CD14-positive monocyte (primary cell): ENCODE data around the gene IWS1. TPM values are rescaled to one million over a fixed set of nuclear protein-coding genes. Genes with fewer than 3 reads are reported as not detected.

Source experiments
- DNase-seq, 3 donors: peaks; one replicate each; pipeline ENCODE4 v3.0.0-alpha.2; 2011 to 2022
- H2AFZ ChIP-seq: 2 replicates; pipeline ENCODE4 v1.6.0; 2012; ENCODE audit warnings: mild to moderate bottlenecking, low read depth, low read length, inconsistent platforms; ENCODE audit not compliant: insufficient read depth, poor library complexity, severe bottlenecking
- H3K27ac ChIP-seq, 2 donors: 1 replicate in 1 of 2; 2 replicates in 1 of 2; pipeline ENCODE4 v1.5.1; 2012 to 2013; ENCODE audit warnings: low read length in 2 of 2, control low read depth in 1 of 2, inconsistent platforms in 1 of 2, low read depth in 1 of 2, mild to moderate bottlenecking in 1 of 2
- H3K27me3 ChIP-seq, 2 donors: one replicate each; pipeline versions ENCODE4 v1.6.0 to v1.6.1; 2011 to 2013; ENCODE audit warnings: low read length in 2 of 2; ENCODE audit not compliant: control insufficient read depth in 2 of 2, insufficient read depth in 2 of 2
- H3K36me3 ChIP-seq, 2 donors: replicated peaks in 1 of 2; 1 replicate in 1 of 2; 2 replicates in 1 of 2; pipeline versions ENCODE4 v1.5.1 to v1.6.1; 2012 to 2013; ENCODE audit warnings: low read length in 2 of 2, control low read depth in 1 of 2, inconsistent platforms in 1 of 2, mild to moderate bottlenecking in 1 of 2; ENCODE audit not compliant: insufficient read depth in 2 of 2, control insufficient read depth in 1 of 2
- H3K4me1 ChIP-seq, 2 donors: 1 replicate in 1 of 2; 2 replicates in 1 of 2; pipeline versions ENCODE4 v1.5.1 to v1.6.1; 2012 to 2013; ENCODE audit warnings: low read length in 2 of 2, control low read depth in 1 of 2, inconsistent platforms in 1 of 2, mild to moderate bottlenecking in 1 of 2, moderate library complexity in 1 of 2; ENCODE audit not compliant: insufficient read depth in 2 of 2, control insufficient read depth in 1 of 2
- H3K4me2 ChIP-seq: replicated peaks from 2 replicates; pipeline ENCODE3; 2012; ENCODE audit warnings: low read length, moderate library complexity, mild to moderate bottlenecking; ENCODE audit not compliant: poor library complexity, severe bottlenecking; ENCODE audit errors: extremely low read depth
- H3K4me3 ChIP-seq, 3 experiments: fragments of 200-600 bp in 1 of 3; sonication (generic) in 1 of 3; replicated peaks in 1 of 3; 1 replicate in 2 of 3; 2 replicates in 1 of 3; pipeline ENCODE4 v1.5.1; 2011 to 2013; ENCODE audit warnings: low read length in 3 of 3, mild to moderate bottlenecking in 3 of 3, control low read depth in 2 of 3, low read depth in 2 of 3, inconsistent platforms in 1 of 3, moderate library complexity in 1 of 3
- H3K79me2 ChIP-seq: 2 replicates; pipeline ENCODE4 v1.6.0; 2012; ENCODE audit warnings: mild to moderate bottlenecking, control low read depth, inconsistent platforms, low read length, moderate library complexity; ENCODE audit not compliant: insufficient read depth
- H3K9ac ChIP-seq: 2 replicates; pipeline ENCODE4 v1.6.0; 2017; ENCODE audit warnings: low read length, mild to moderate bottlenecking; ENCODE audit not compliant: insufficient read depth, poor library complexity, severe bottlenecking
- H3K9me3 ChIP-seq, 2 donors: replicated peaks in 1 of 2; 1 replicate in 1 of 2; 2 replicates in 1 of 2; pipeline versions ENCODE4 v1.5.1 to v1.6.1; 2012 to 2013; ENCODE audit warnings: low read length in 2 of 2, control low read depth in 1 of 2; ENCODE audit not compliant: control insufficient read depth in 1 of 2, insufficient read depth in 1 of 2
- H4K20me1 ChIP-seq: 2 replicates; pipeline ENCODE4 v1.6.0; 2012; ENCODE audit warnings: mild to moderate bottlenecking, low read length, control low read depth, moderate library complexity; ENCODE audit not compliant: insufficient read depth
- H3K27ac Mint-ChIP-seq, 7 donors: one replicate each; pipeline ENCODE4 v1.8.0; 2020; ENCODE audit warnings: mild to moderate bottlenecking in 7 of 7, mixed read lengths in 7 of 7, moderate library complexity in 6 of 7, inconsistent platforms in 2 of 7
- H3K27me3 Mint-ChIP-seq, 3 donors: one replicate each; pipeline ENCODE4 v1.8.0; 2021 to 2022; ENCODE audit warnings: low read depth in 3 of 3, mild to moderate bottlenecking in 3 of 3, mixed read lengths in 3 of 3, moderate library complexity in 3 of 3, inconsistent platforms in 1 of 3
- H3K36me3 Mint-ChIP-seq, 2 donors: one replicate each; pipeline ENCODE4 v1.8.0; 2020; ENCODE audit warnings: mixed read lengths in 2 of 2, inconsistent platforms in 1 of 2, mild to moderate bottlenecking in 1 of 2
- H3K4me1 Mint-ChIP-seq: one replicate; pipeline ENCODE4 v1.8.0; 2020; ENCODE audit warnings: mild to moderate bottlenecking, mixed read lengths
- H3K4me3 Mint-ChIP-seq, 2 donors: one replicate each; pipeline ENCODE4 v1.8.0; 2020; ENCODE audit warnings: mild to moderate bottlenecking in 2 of 2, mixed read lengths in 2 of 2, moderate library complexity in 1 of 2
- H3K9me3 Mint-ChIP-seq, 7 donors: one replicate each; pipeline ENCODE4 v1.8.0; 2020 to 2022; ENCODE audit warnings: mixed read lengths in 7 of 7, mild to moderate bottlenecking in 6 of 7, moderate library complexity in 6 of 7, inconsistent platforms in 2 of 7
- WGBS: methylation state at CpG from one replicate; pipeline ENCODE4 v1.1.5; 2013; ENCODE audit warnings: missing lambda C conversion rate; ENCODE audit not compliant: insufficient coverage; 5-methylcytosine and 5-hydroxymethylcytosine counted together
- intact Hi-C, 2 donors: fragments of 100-400 bp; cut with micrococcal nuclease; formaldehyde crosslinking; loops; one replicate each; pipeline versions ENCODE4 v1.15.0 to v1.15.1; 2023
- polyA plus RNA-seq, 3 donors: library from polyadenylated mRNA; depleted of rRNA in 1 of 3; unstranded in 2 of 3; stranded (reverse) in 1 of 3; fragments of 300-500 nt in 2 of 3; fragments of >200 nt in 1 of 3; fragmentation: Illumina TruSeq in 2 of 3; gene quantifications; 1 replicate in 2 of 3; 2 replicates in 1 of 3; pipeline ENCODE4 v1.2.3, GENCODE V29; 2012 to 2021
- TF ChIP-seq, protein P1 (sequence below): fragments of 200-600 bp; IDR thresholded peaks from one replicate; pipeline ENCODE4 v1.8.0; 2022; ENCODE audit warnings: antibody characterized with exemption, mild to moderate bottlenecking

The IWS1 gene
- polyA plus RNA-seq, 3 donors, result 7.9 to 21.3 (median 15.6) TPM

DNA sequence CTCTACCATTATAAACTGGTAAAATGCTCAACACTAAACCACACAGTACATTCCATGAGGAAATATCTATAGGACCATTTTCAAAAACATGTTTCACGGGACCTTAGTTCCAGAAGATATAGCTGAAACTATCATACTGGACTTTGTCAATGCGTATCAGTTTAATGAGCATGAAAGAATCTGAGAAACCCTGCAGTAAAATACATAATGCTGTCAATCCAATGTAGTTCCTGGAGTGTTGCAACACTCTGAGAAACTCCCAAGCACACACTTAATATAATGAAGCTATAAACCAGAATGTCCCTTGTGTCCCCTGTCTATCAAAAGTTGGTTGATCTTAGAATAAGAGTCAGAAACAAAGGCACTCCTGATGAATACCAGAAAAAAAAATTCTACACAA is 16.2 kb downstream of the IWS1 start:
- peaks cover 5 to 19% of the 10 kb centered on the region in 2 donors for H3K4me1 ChIP-seq
- H3K9me3 Mint-ChIP-seq, result no peaks in the 10 kb centered on the region
- H3K27ac ChIP-seq, result peak overlapping the region in 1 of 2 donors; percentile 55
- H3K36me3 ChIP-seq, result peaks cover 27 to 65% of the 10 kb centered on the region in 2 donors
- intact Hi-C loops, result no loop called here
- peaks cover 100% of the 10 kb centered on the region for H3K79me2 ChIP-seq
- DNase-seq, result no peak
- H2AFZ ChIP-seq, result no peak overlapping the region
- H3K27me3 ChIP-seq, result no peaks in the 10 kb centered on the region
- peaks cover 29 to 47% of the 10 kb centered on the region in 2 donors for H3K36me3 Mint-ChIP-seq
- H3K9ac ChIP-seq, result no peak overlapping the region
- TF ChIP-seq, protein P1, sequence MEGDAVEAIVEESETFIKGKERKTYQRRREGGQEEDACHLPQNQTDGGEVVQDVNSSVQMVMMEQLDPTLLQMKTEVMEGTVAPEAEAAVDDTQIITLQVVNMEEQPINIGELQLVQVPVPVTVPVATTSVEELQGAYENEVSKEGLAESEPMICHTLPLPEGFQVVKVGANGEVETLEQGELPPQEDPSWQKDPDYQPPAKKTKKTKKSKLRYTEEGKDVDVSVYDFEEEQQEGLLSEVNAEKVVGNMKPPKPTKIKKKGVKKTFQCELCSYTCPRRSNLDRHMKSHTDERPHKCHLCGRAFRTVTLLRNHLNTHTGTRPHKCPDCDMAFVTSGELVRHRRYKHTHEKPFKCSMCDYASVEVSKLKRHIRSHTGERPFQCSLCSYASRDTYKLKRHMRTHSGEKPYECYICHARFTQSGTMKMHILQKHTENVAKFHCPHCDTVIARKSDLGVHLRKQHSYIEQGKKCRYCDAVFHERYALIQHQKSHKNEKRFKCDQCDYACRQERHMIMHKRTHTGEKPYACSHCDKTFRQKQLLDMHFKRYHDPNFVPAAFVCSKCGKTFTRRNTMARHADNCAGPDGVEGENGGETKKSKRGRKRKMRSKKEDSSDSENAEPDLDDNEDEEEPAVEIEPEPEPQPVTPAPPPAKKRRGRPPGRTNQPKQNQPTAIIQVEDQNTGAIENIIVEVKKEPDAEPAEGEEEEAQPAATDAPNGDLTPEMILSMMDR, result no peak
- peak overlapping the region in 2 of 7 donors; percentile 4 to 40 for H3K27ac Mint-ChIP-seq
- H3K4me3 ChIP-seq, result no peak overlapping the region
- H3K27me3 Mint-ChIP-seq, result peaks cover 0 to 6% (median 0%) of the 10 kb centered on the region in 3 donors
- H3K4me1 Mint-ChIP-seq, result peaks cover 22% of the 10 kb centered on the region
- no peak overlapping the region for H3K4me2 ChIP-seq
- H3K4me3 Mint-ChIP-seq, result no peak overlapping the region
- H3K9me3 ChIP-seq, result no peaks in the 10 kb centered on the region
- peaks cover 98% of the 10 kb centered on the region for H4K20me1 ChIP-seq
- no CpG with 5 or more reads among the region's 2 CpGs for WGBS

DNA sequence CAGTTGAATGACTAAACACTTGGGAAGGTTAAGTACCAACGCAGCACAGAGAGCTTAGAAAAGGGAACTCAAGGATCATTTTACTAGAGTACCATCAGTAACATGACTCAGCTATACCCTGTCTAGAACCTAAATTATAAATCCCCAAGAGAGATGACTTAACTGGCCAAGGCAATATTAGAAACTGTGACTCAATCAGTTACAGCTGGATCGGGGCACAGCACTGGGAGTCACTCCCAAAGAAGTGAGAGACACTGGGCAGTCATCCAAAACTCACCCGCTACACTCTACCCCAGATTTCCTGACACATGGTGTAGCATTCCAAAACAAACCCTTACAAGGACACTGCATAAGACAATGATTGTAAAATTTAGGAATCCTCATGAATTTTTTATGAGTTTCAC is 17.7 kb downstream of the IWS1 start:
- Histone ChIP-seq H3K27me3 (no peaks in the 10 kb centered on the region), H2AFZ (no peak overlapping the region), H3K36me3 (peaks cover 28 to 65% of the 10 kb centered on the region in 2 donors), H3K27ac (peak overlapping the region in 1 of 2 donors; percentile 57), H4K20me1 (peaks cover 98% of the 10 kb centered on the region), H3K79me2 (peaks cover 100% of the 10 kb centered on the region), H3K4me2 (peak overlapping the region; percentile 10), H3K4me3 (no peak overlapping the region), H3K9ac (no peak overlapping the region), H3K4me1 (peaks cover 5 to 19% of the 10 kb centered on the region in 2 donors), H3K9me3 (no peaks in the 10 kb centered on the region)
- DNase-seq, result peak; percentile 43 to 86 (median 73)
- WGBS, result 0% methylated on average over 2 of the region's 3 CpGs
- Mint-ChIP-seq H3K4me3 (no peak overlapping the region), H3K9me3 (no peaks in the 10 kb centered on the region), H3K27me3 (peaks cover 0 to 3% (median 0%) of the 10 kb centered on the region in 3 donors), H3K4me1 (peaks cover 22% of the 10 kb centered on the region), H3K27ac (peak overlapping the region; percentile 26 to 83 (median 66)), H3K36me3 (peaks cover 31 to 49% of the 10 kb centered on the region in 2 donors)
- TF ChIP-seq, protein P1, result no peak
- intact Hi-C loops, result no loop called here
